ENCODE results near the gene FBH1. TPM values are rescaled to one million over a fixed set of nuclear protein-coding genes. Genes with fewer than 3 reads are reported as not detected.
"Not testable (repeated sequence)": the region's sequence is repeated elsewhere in the genome, so short reads cannot be mapped to it uniquely, and the experiment has no call there.

The FBH1 gene
- total RNA-seq, 1 experiment from 2014 or later = 51.9 TPM

GRCh38 chr10:5876181-5876768 is 13.8 kb upstream of the FBH1 start:
- peak; percentile 61 for DNase-seq (ENCODE audit: low read depth)

- DNase-seq (ENCODE audit: low read depth) = not testable (repeated sequence)
Observed at GRCh38 chr10:5877041-5877440, 13.0 kb upstream of the FBH1 start.

DNA sequence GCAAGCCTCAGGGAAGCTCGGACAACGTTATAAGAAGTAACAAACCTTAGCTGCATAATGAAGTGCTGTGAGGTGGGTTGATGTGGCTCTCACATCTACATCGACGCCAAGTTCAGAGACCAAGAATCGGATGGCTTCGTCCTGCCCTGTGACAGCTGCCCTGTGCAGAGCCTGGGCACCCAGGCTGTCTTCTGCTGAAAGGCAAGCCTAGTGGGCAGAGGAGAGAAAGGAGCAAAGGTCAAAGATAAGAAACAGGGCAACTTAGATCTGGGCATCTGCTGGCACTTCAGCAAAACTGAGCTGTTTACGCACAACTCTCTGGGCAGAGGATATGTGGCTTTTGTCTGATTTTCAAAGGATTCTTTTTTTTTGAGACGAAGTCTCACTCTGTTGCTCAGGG is 7.1 kb upstream of the FBH1 start:
- no peak for DNase-seq (ENCODE audit: low read depth)

DNA sequence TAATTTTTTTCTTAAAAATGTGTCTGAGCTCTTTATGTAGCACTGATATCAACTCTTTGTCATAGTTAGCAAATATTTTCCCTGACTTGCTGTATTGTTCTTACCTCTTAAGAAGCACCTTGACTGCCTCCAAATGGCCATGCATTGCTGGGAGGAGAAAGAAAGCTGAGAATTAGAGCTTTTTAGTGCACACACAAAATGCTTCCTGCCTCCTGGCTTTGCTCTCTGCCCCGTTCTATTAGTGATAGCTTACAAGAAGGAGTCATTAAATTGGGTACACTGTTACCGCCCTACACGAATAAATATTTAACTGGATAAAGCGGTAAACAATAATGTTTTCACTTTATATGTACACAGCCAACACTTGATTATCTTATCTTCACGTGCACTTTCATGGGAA is 4.4 kb upstream of the FBH1 start:
- DNase-seq (ENCODE audit: low read depth) = no peak

- DNase-seq (ENCODE audit: low read depth) = no peak
Observed at GRCh38 chr10:5887029-5887428, 3.0 kb upstream of the FBH1 start.

DNA sequence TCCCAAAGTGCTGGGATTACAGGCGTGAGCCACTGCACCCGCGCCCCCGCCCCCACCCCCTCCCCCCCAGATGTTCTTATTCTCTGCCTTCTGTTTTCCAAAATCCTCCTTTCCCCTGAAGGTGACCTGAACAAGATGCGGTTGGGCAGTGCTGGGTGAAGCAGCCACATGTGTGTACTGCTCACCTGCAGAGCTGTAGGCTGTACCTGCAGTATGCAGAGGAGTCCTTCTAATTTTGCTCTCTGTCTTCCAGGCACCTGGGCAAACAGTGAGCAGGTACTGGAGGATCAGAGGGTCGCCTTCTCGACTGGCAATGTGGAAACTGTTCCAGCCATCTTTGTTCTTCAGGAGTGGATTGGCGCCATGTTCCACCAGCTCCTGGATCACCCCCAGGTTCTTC is 2.4 kb upstream of the FBH1 start:
- DNase-seq (ENCODE audit: low read depth) = no peak

DNA sequence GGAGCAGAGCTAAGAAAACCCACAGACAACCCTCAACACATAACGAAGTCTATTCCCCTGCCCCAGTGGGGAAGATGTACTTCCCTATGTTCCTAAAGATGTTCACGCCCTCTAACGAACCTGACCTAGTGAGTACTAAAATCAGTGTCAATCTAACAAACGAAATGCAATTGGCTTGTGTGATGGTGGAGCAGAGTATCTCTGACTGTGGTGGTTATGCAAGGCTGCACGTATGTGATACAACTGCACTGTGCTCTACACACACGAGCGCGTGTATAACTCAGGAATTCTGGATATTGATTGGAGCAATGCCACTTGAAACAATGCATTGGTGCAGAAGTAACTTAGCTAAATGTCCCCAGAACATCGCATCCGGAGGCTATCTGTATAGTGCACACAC is 1.7 kb upstream of the FBH1 start:
- no peak for DNase-seq (ENCODE audit: low read depth)

DNA sequence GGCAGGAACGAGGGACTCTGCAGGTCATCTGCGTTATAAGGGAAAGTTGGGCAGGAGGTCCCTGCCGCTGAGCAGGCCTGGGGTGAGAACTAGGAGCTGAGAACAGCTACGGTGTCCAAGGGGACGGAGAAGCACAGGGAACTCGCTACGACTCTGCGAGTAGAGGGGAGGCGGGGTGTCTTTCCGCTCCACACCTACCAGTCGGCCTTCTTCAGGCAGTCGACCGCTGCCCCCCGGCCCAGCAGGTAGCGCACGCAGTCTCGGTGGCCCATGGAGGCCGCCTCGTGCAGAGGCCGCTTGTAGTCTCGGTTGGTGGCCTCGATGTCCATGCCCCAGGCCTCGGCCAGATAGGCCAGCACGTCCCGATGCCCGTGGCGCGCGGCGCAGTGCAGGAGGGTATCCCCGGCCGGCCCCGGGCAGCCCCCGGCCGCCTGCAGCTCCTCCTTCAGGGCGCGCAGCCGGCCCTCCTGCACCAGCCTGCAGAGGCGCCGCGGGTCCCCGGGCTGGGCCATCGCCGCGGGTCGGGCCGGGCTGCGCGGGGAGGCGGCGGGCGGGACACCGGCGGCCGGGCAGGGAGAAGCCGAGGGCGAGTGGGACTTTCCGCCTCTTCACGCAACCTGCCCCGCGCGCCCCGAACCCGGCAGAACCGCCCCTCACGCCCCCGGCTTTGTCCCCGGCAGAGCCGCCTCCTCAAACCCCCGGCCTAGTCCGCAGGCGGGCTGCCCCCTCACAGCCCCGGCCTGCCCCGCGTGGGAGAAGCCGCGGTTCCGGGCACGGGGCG is 1.0 kb upstream of the FBH1 start:
- peak; percentile 13 for DNase-seq (ENCODE audit: low read depth)

GRCh38 chr10:5890452-5890915 is 441 bp downstream of the FBH1 start:
- peak; percentile 32 for DNase-seq (ENCODE audit: low read depth)

- DNase-seq (ENCODE audit: low read depth) = no peak
Observed at GRCh38 chr10:5891009-5891408, 966 bp downstream of the FBH1 start.

- no peak for DNase-seq (ENCODE audit: low read depth)
Observed at GRCh38 chr10:5892007-5892406, 2.0 kb downstream of the FBH1 start.

- no peak for DNase-seq (ENCODE audit: low read depth)
Observed at GRCh38 chr10:5893321-5893720, 3.3 kb downstream of the FBH1 start.

- DNase-seq (ENCODE audit: low read depth) = no peak
Observed at GRCh38 chr10:5894403-5894802, 4.4 kb downstream of the FBH1 start.

DNA sequence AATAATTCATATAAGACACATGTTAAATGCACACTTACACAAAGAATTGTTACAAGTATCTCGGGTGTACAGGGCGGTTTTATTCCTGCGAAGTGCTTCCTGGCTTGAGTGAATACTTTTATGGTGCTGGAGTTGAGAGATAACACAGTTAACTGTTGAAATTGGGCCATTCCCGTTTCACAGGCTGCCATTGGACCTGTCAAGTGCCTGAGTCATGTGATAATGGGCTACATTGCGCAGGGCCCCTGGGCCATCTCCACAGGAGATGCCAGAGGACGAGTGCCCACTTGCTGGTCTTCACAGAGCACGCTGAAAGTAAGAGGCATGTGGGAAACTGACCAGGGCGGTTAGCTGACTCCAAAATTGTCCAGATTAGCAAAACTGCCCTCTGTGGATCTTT is 4.8 kb downstream of the FBH1 start:
- no peak for DNase-seq (ENCODE audit: low read depth)

DNA sequence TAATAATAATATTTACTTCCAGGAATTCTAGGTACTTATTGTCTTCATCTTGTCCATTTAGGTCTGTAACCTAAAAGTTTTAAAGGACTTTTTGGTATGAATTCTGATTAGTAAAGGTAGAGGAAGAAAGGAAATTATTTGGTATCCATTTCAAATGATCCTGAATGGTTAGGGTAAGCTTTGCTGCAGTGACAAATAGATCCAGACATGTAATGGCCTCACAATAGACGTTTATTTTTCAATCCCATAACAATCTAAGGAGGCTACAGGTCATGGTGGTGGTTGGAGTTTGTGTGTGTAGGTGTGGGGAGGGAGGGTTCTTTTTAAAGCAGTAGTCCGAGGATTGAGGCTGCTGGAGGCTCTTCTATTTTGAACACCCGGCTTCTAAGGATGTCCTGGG is 5.3 kb downstream of the FBH1 start:
- DNase-seq (ENCODE audit: low read depth) = no peak

DNA sequence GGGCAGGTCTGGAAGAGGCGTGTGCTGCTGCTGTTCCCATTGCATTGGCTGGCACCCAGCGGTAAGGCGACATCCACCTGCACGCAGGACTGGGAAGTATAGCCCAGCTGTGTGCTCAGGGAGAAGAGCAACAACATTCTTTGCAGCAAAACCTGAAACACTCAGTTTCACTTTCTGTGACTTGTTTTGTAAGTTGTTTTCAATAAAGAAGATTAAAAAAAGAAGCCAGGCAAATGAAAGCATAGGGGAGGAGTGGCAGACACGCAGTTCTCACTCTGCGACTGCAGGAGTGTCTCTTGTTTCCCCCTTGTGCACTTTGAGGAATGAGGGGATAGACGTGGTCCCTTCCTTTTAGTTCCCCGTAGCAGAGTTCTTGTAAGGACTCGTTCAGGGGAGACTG is 5.8 kb downstream of the FBH1 start:
- no peak for DNase-seq (ENCODE audit: low read depth)

GRCh38 chr10:5896208-5897052 is 6.4 kb downstream of the FBH1 start:
- no peak for DNase-seq (ENCODE audit: low read depth)

DNA sequence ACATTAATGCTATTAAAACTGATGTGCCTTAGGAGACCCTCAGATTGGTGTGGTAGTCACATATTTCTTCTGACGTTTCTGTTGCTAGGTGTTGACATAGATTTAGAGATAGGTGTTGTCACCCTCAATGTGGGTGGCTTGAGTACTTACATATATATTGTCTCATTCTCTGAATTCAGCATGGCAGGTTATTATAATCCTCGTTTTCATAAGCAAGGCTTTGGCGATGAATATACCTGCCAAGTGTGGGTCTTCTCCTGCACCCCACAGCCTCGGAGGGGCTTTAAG is 7.0 kb downstream of the FBH1 start:
- DNase-seq (ENCODE audit: low read depth) = no peak

DNA sequence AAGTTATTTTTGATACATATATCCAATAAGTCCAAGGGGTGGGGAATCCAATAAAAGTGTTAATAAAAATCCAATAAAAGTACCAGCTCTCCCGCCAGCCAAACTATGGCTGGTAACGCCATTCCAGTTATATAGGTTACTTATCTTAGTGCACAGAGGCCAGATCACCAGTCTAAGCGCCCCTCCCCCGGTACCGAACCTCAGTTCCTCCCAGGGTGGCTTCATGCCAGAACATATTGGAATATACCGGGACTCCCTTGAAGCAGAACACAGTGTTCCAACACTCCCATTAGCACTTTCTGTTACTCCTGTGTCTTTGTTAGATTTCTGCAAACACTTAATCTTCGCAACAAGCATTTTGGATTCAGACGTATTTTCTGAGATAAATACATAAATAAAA is 7.5 kb downstream of the FBH1 start:
- no peak for DNase-seq (ENCODE audit: low read depth)

GRCh38 chr10:5898163-5898562 is 8.1 kb downstream of the FBH1 start:
- no peak for DNase-seq (ENCODE audit: low read depth)

GRCh38 chr10:5900247-5900646 is 10.2 kb downstream of the FBH1 start:
- no peak for DNase-seq (ENCODE audit: low read depth)

GRCh38 chr10:5902511-5903274 is 12.7 kb downstream of the FBH1 start:
- no peak for DNase-seq (ENCODE audit: low read depth)

All from M059J (cell line).